NCI-H1694 (cell line): Measurements from ENCODE around the gene YIPF2.
"Not testable (repeated sequence)": the region's sequence is repeated elsewhere in the genome, so short reads cannot be mapped to it uniquely, and the experiment has no call there.

ENCODE experiments used
- DNase-seq: peaks from one replicate; lab custom pipeline; 2025; lab: John Stamatoyannopoulos, UW

The YIPF2 gene

GRCh38 chr19:10908380-10908960 lies 20.0 kb downstream of the YIPF2 start:
- no peak for DNase-seq

DNA sequence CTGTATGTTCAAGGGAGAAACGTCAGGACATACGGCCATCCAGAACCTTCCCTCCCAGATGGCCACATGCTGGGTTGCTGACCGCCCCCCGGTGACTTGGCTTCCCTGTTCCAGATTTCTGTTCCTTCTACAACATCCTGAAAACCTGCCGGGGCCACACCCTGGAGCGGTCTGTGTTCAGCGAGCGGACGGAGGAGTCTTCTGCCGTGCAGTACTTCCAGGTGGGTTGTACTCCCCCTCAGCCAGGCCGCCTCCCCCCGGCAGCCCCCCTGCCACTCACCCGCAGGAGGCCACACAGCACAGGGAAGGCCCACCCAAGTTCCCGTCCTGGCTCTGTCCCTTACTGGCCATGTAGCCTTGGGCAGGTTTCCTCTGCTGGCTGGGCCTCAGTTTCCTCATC lies 20.5 kb downstream of the YIPF2 start:
- DNase-seq = no peak

DNA sequence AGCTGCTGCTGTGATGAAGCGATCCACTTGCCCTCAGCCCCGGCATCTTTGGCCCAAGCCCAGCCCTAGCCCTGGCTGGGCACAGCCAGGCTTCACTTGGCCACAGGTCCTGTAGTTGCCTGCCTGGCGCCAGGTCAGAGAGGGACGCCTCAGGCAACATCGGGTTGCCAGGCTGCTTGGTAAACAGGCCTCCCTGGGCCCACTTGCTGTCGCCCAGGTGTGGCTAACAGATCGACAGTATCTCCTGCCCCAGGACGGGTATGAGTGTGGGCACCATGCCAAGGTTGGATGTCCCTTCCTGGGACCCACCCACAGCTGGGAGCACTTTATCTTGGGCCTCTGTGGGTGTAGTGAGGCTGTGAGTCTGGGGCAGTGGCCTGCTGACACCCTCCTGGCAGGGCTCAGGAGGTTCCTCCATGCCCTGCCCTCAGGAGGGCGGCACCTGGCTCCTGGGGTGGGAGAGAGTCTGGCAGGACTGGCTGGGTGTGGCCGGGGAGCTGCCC lies 29.2 kb downstream of the YIPF2 start:
- no peak for DNase-seq

GRCh38 chr19:10898633-10899032 lies 29.8 kb downstream of the YIPF2 start:
- no peak for DNase-seq

DNA sequence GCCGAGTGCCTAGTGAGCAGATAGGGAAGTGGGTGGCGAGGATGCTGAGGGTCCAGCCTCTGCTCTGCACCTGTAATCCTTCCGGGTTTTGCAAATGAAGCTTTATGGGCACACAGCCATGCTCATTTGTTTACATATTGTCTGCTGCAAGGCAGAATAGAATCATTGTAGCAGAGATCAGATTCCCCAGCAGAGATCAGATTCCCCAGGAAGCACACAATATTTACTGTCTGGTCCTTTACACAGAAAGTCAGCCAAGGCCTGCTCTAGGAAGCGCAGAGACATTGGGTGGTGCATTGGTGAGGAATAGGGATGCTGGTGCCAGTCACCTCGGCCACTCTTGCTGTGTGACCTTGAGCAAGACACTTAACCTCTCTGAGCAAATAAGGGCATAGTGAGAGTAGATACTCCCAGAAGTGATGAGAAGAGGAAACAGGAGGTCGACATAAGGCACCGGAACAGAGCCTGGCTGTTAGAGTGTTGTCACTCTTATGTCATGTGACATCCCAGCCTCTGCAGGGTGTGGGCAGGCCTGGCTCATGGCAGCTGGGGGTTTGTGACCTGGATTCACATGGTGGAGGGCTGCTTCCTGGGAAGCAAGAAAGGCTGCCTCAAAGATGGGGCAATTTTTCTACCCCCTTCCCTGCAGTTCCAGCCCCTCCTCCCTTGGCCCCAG lies 31.4 kb downstream of the YIPF2 start:
- DNase-seq = no peak

DNA sequence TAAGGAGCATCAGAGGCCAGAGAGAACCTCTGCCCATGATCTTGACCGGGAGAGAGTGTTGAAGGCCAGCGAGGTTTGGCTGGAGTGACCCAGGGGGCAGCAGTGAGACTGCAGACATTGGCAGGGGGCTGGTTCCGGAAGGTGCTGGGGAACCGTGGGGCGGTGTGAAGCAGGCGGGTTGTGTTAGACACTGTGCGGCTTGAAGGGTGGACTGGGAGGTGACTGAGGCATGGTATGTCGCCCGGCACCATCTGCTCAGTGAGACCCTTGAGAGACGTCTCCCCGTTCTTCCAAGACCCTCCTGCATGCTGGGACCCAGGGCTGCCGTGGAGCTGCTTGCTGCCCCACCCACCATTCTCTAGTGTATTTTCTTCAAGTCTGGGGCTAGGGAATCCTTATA lies 32.5 kb downstream of the YIPF2 start:
- DNase-seq = no peak

DNA sequence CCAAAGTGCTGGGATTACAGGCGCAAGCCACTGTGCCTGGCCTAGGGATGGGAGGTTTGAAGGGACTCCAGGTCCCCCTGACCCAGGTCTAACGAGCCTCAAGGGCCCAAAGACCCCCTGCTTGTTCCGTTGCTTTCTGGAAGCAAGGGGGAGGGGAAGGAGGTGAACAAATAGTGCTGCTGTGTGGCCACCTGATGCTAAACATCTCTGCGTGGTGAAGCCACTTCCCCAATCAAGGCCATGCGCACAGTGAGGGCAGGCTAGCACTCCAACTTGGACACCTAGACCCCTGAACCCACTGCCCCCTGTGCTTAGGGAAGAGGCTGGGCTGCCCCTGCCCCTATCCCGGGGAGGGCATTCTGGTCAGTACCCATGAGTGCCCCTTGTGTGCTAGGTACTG lies 33.1 kb downstream of the YIPF2 start:
- DNase-seq = no peak

- DNase-seq = no peak
Measured at GRCh38 chr19:10894911-10895213, 33.6 kb downstream of the YIPF2 start.

DNA sequence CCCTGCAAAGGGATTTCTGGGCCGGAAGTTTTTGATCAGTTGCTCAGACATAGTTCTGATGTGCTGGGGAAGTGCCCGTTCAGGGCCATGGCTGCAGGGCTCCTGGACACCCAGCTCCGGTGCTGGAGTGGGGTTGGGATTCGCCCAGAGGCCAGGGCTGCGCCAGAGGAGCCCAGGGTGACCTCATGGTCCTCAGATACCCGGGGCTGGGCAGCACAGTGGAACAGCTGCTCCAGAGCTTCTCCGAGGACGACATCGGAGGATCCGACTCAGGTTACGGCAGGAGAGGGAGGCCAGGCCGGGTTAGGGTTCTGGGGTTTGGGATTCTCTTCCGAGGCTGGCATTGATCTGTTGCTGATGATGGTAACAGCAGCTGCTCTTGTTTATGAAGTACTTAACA lies 36.2 kb downstream of the YIPF2 start:
- no peak for DNase-seq

DNA sequence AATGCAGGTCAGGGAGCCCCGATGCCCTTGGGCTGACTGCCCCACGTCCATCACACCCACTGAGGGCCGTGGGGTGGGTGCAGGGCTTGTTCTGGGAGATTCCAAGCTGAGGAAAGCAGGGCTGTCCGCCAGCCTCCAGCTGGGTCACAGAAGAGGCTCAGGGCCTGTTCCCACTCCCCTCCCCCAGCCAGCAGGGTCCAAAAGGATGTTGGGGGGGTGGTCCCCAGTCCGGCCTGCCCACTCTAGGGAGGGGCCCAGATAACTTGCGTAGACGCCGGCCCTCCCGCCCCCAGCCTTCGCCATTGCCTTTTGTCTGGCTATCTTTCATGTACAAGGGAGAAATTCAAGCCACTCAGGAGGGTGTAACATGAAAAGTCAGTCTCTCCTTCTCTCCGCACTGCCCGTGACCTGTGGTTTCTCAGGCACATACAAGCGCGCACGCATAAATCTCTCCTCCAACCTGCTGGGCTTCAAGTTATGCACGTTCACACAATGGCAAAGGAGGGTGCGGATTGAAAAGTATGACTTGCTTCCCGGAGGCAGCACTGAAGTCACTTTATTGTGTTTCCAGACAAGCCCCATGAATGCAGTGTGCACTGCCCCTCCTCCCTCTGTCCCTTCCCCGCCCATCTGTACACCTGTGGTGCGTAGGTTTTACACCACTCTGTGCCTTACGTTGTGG lies 36.9 kb downstream of the YIPF2 start:
- DNase-seq = no peak

GRCh38 chr19:10889880-10890279 lies 38.6 kb downstream of the YIPF2 start:
- DNase-seq = no peak

DNA sequence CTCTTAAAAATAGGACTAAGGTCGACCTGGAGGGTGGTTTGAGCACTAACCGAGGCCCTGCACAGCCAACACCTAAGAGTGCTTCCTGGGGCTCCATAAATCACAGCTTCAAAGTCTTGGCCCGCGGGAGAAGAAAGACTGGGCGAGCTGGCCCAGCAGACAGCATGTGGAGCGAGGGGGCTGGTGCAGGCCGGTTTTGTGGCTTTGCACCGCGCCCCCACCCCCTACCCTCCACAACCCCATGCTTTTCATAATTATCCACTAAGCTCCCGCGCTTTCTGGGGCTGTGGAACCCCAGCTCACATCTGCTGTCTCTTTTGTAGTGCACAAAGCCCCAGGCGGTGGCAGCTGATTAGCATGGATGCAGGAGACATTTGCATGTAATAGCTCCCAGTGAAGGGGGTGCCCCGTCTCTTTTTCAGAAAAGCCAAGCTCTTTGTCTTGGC lies 40.0 kb downstream of the YIPF2 start:
- no peak for DNase-seq

DNA sequence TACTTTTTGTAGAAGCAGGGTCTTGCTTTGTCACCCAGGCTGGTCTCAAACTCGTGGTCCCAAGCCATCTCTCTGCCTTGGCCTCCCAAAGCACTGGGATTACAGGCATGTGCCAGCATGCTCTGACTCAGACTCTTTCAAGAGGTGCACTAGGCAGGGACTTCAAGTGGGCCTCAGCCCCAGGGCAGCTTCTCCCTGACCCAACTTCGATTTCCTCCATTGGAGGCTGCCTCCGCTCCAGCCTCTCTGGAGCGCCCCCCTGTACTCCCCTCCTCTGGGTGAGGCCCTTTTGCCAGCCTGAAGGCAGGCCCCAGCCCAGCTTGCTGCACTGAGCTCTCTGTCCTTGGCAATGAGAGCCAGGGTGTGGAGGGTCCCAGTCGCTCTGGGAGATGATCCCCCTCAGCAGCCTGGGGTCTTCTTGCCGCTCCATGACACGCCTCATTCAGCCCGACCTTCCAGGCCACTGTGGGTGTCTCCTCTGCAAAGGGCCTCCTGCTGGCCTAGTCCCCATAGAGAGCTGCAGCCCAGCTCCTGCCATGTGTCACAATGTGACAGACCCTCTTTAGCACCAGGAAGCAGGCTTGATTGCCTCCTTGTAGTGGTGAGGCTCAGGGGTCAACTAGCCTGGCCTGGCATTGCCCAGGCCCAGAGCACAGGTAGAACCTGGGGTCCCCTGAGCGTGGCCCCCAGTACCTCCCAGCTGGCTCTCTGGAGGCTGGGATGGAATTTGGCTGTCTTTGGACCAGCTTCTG lies 40.6 kb downstream of the YIPF2 start:
- DNase-seq = no peak

DNA sequence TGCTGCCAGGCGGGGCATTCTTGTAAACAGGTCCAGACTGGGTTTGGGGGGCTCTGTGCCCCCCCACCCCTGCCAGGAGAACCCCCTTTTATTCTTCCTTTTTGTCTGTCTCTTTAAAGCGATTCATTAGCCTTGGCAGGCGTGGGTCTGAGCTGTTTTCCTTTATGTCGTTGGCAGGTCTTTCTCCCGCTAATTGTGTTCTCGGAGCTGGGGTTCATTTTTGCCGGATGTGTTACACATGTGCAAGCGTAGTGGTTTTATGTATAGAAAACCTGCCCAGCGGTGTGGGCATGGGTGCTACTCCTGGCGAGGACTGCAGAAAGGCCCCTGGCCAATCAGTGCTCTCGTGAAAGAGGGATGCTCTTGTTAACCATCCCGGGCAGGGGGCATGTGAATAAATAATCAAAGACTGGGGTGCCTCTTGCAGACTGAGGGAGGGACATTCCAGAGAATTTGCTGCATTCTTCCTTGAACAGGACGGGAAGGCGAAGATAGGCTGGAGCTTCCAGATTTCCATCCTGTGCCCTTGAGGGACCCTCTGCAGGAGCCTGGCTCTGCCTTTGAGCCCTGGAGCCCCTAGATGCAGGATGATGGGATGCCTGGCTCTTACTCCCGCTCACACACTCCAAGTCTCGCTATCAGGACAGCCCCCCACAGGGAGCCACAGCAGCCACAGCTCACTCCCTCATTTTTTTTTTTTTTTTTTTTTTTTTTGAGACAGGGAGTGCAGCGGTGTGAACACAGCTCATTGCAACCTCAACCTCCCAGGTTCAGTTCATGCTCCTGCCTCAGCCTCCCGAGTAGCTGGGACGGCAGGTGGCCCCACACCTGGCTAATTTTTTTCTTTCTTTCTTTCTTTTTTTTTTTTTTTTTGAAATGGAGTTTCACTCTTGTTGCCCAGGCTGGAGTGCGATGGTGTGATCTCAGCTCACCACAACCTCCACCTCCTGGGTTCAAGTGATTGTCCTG lies 43.0 kb downstream of the YIPF2 start:
- DNase-seq = no peak

DNA sequence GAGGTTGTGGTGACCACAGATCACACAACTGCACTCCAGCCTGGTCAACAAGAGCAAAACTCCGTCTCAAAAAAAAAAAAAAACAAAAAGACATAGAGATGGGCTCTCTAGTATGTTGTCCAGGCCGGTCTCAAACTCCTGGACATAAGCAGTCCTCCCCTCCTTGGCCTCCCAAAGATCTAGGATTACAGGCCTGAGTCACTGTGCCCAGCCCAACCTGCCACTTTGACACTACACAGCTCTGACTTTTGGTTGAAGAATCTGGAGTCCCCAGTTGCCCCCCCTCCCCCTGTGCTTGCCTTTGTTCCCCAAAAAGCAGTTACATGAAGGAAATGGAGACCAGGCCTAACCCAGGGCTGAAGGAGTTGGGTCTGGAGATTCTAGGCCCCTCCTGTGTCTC lies 44.2 kb downstream of the YIPF2 start:
- no peak for DNase-seq

- no peak for DNase-seq
Measured at GRCh38 chr19:10882108-10882457, 46.4 kb downstream of the YIPF2 start.

GRCh38 chr19:10881403-10882107 lies 46.9 kb downstream of the YIPF2 start:
- DNase-seq = no peak

- DNase-seq = no peak
Measured at GRCh38 chr19:10878253-10878652, 50.2 kb downstream of the YIPF2 start.

DNA sequence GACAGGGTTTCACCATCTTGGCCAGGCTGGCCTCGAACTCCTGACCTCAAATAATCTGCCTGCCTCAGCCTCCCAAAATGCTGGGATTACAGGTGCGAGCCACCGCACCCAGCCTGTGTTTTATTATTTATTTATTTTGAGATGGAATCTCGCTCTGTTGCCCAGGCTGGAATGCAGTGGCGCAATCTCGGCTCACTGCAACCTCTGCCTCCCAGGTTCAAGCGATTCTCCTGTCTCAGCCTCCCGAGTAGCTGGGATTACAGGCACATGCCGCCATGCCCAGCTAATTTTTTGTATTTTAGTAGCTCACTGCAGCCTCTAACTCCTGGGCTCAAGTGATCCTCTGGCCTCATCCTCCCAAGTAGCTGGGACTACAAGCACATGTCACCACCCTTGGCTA lies 50.8 kb downstream of the YIPF2 start:
- DNase-seq = not testable (repeated sequence)

DNA sequence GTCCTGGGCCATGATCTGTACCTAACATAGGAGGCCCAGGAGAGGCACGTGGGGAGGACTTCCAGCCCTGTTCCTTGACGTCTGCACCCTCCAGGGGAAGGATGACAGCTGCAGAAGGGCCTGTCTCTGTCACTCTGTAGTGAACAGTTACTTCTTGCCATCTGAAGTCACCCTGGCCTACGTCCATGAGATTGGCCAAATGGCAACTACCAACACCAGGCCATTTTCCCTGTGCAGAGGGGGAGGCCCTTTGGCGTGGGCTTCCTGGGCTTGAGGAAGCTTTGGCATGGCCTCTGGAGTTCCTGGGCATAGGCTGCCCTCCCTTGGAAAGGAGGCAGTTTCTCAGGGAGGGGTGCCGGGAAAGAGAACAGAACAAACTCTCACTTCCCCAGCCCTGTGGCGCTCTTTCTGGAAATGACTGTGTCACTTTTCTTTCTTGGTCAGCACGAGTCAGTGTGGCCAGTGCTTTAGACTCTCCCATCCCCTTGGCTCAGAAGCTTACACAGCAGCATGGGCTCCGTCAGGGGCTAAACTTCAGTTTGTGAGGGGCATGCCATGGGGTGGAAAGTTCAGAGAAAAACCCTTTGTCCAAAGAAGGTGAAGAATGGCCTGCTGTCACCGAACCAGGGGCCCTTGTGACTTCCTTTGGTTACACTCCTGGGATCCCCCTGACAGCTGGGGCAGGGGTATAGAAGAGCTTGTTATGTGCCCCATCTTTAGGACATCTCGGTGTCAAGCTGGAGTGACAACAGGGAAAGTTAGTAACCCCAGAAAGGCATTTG lies 51.8 kb downstream of the YIPF2 start:
- no peak for DNase-seq
